HepG2 (cell line): ENCODE results near the gene VAC14. TPM values are rescaled to one million over a fixed set of nuclear protein-coding genes. Genes with fewer than 3 reads are reported as not detected.

Experiments used
- ATAC-seq: fragments of 200-7000 bp; cut with Tn5 transposase; 3 replicates; pipeline ENCODE4 v1.9.1; 2020; ENCODE audit warnings: mild to moderate bottlenecking, moderate library complexity
- BruUV-seq: library from RNA; stranded (reverse); fragments of 400-500 nt; replicated peaks from 2 replicates; lab custom pipeline; 2021; lab: Mats Ljungman, UMichigan
- CTCF ChIA-PET: fragments of 300-600 bp; formaldehyde crosslinking; extraction: SDS; loops from one replicate; lab custom pipeline; 2021; ENCODE audit warnings: low total read pairs, inconsistent platforms, low intra/inter-chr PET ratio; lab: Yijun Ruan, JAX
- POLR2A ChIA-PET: fragments of 350-600 bp; sonication (Branson Sonifier 250); formaldehyde crosslinking; loops from one replicate; lab custom pipeline; 2020; ENCODE audit warnings: antibody characterized with exemption, inconsistent platforms; lab: Yijun Ruan, JAX
- DNase-seq: peaks from one replicate; pipeline ENCODE4 v3.0.0-alpha.2; 2015; ENCODE audit warnings: low spot score
- FAIRE-seq: peaks from 3 replicates; lab custom pipeline; 2011; peaks lifted over from hg19 to GRCh38; lab: Jason Lieb, UNC
- H2AFZ ChIP-seq: one replicate; pipeline ENCODE4 v1.6.1; 2011; ENCODE audit warnings: low read length, inconsistent platforms
- H3K27ac ChIP-seq: fragments of 300-600 bp; 3 replicates; pipeline ENCODE4 v1.8.0; 2011; ENCODE audit warnings: mixed run types, mild to moderate bottlenecking, mixed read lengths, low read length, inconsistent platforms; ENCODE audit not compliant: insufficient read depth; ENCODE audit errors: extremely low read length
- H3K27me3 ChIP-seq, 2 experiments: fragments of 200-600 bp in 1 of 2; 2 replicates in 1 of 2; 3 replicates in 1 of 2; pipeline versions ENCODE4 v1.6.0 to v1.8.0; 2011; ENCODE audit warnings: low read length in 2 of 2, mild to moderate bottlenecking in 2 of 2, moderate library complexity in 2 of 2, inconsistent platforms in 1 of 2; ENCODE audit not compliant: insufficient read depth in 2 of 2, control insufficient read depth in 1 of 2
- H3K36me3 ChIP-seq, 2 experiments: fragments of 200-600 bp in 1 of 2; replicated peaks in 1 of 2; 2 replicates in 1 of 2; 3 replicates in 1 of 2; pipeline versions ENCODE4 v1.5.1 to v1.8.0; 2011; ENCODE audit warnings: low read length in 2 of 2, inconsistent platforms in 1 of 2; ENCODE audit not compliant: insufficient read depth in 2 of 2, control insufficient read depth in 1 of 2
- H3K4me1 ChIP-seq: 2 replicates; pipeline ENCODE4 v1.5.1; 2012; ENCODE audit warnings: low read length, inconsistent platforms; ENCODE audit not compliant: insufficient read depth
- H3K4me2 ChIP-seq: 2 replicates; pipeline ENCODE4 v1.6.0; 2011; ENCODE audit warnings: low read depth, low read length, inconsistent platforms
- H3K4me3 ChIP-seq, 3 experiments: fragments of 200-600 bp in 1 of 3; sonication (generic), shearing (Covaris generic) in 1 of 3; replicated peaks in 1 of 3; 2 replicates each; pipeline ENCODE4 v1.5.1; 2011 to 2016; ENCODE audit warnings: low read length in 3 of 3, inconsistent platforms in 2 of 3, low read depth in 2 of 3, mild to moderate bottlenecking in 2 of 3, control low read depth in 1 of 3, mixed read lengths in 1 of 3; ENCODE audit not compliant: insufficient read depth in 1 of 3
- H3K79me2 ChIP-seq: one replicate; pipeline ENCODE4 v1.6.1; 2011; ENCODE audit warnings: low read length, inconsistent platforms; ENCODE audit not compliant: insufficient read depth
- H3K9ac ChIP-seq: 2 replicates; pipeline ENCODE4 v1.6.0; 2011; ENCODE audit warnings: mild to moderate bottlenecking, low read depth, low read length, inconsistent platforms; ENCODE audit not compliant: insufficient read depth
- H3K9me3 ChIP-seq: 2 replicates; pipeline ENCODE4 v1.5.1; 2012; ENCODE audit warnings: mild to moderate bottlenecking, low read length
- H4K20me1 ChIP-seq: 2 replicates; pipeline ENCODE4 v1.6.0; 2011; ENCODE audit warnings: inconsistent platforms, mild to moderate bottlenecking, low read length, moderate library complexity; ENCODE audit not compliant: insufficient read depth
- GATAD2A ChIP-seq: IDR thresholded peaks from 2 replicates; pipeline ENCODE4 v1.6.1; 2016
- GPN1 ChIP-seq: sonication (generic); formaldehyde crosslinking; IDR thresholded peaks from 2 replicates; pipeline ENCODE4 v1.5.1; 2020; ENCODE audit warnings: missing genetic modification reagents, borderline replicate concordance
- IRX3 ChIP-seq: sonication (generic); formaldehyde crosslinking; IDR thresholded peaks from 2 replicates; pipeline ENCODE4 v1.8.1; 2023; ENCODE audit warnings: mild to moderate bottlenecking, low read depth, missing genetic modification reagents, borderline replicate concordance
- MED8 ChIP-seq: sonication (generic); formaldehyde crosslinking; IDR thresholded peaks from 2 replicates; pipeline ENCODE4 v1.8.1; 2023; ENCODE audit warnings: mild to moderate bottlenecking, missing genetic modification reagents; ENCODE audit not compliant: insufficient replicate concordance
- NRL ChIP-seq: sonication (generic); formaldehyde crosslinking; IDR thresholded peaks from 2 replicates; pipeline ENCODE4 v1.5.0; 2020; ENCODE audit warnings: missing genetic modification reagents, mild to moderate bottlenecking, moderate library complexity, borderline replicate concordance
- ZNF232 ChIP-seq: sonication (generic); formaldehyde crosslinking; IDR thresholded peaks from 2 replicates; pipeline ENCODE4 v1.4.0; 2020; ENCODE audit warnings: missing genetic modification reagents, borderline replicate concordance
- ZNF3 ChIP-seq: IDR thresholded peaks from 2 replicates; pipeline ENCODE4 v1.7.0; 2017; ENCODE audit warnings: inconsistent platforms
- ZNF891 ChIP-seq: sonication (generic); formaldehyde crosslinking; IDR thresholded peaks from 2 replicates; pipeline ENCODE4 v1.5.0; 2020; ENCODE audit warnings: mild to moderate bottlenecking, missing genetic modification reagents
- WGBS: methylation state at CpG from one replicate; pipeline ENCODE4 v1.1.6; 2017; ENCODE audit warnings: low lambda C conversion rate; 5-methylcytosine and 5-hydroxymethylcytosine counted together
- in situ Hi-C: cut with HindIII; loops from 2 replicates; pipeline ENCODE4 v1.10.0; 2017; ENCODE audit warnings: low pct_unique_long_range_greater_than_20kb; ENCODE audit not compliant: extremely low pct_ligation_motif_present
- intact Hi-C: fragments of 100-400 bp; cut with micrococcal nuclease; formaldehyde crosslinking; loops from one replicate; pipeline ENCODE4 v1.10.0; 2022; ENCODE audit not compliant: unreplicated experiment
- polyA plus RNA-seq, 8 experiments: library from polyadenylated mRNA; depleted of rRNA in 3 of 8; stranded (reverse) in 7 of 8; unstranded in 1 of 8; fragments of >200 nt; fragmentation: Illumina TruSeq in 4 of 8; extraction: Trizol in 4 of 8; gene quantifications; 2 replicates each; pipeline versions ENCODE4 v1.2.1 to v1.2.3, GENCODE V29; 2011 to 2016; ENCODE audit warnings: low read depth in 4 of 8, missing spikeins in 1 of 8, mixed read lengths in 1 of 8; ENCODE audit not compliant: insufficient read depth in 1 of 8
- total RNA-seq, 5 experiments: library from RNA; depleted of rRNA; stranded (reverse); fragments of >200 nt; fragmentation: Illumina TruSeq; extraction: Trizol; gene quantifications; 2 replicates each; pipeline ENCODE4 v1.2.3, GENCODE V29; 2016; ENCODE audit warnings: low read depth in 1 of 5
- TF ChIP-seq, protein P1 (sequence below): sonication (generic); formaldehyde crosslinking; IDR thresholded peaks from 2 replicates; pipeline ENCODE4 v1.4.0; 2020; ENCODE audit warnings: missing genetic modification reagents, borderline replicate concordance
- TF ChIP-seq, protein P2 (sequence below): sonication (generic); formaldehyde crosslinking; IDR thresholded peaks from 2 replicates; pipeline ENCODE4 v1.8.0; 2022; ENCODE audit warnings: low read depth, missing genetic modification reagents
- TF ChIP-seq, protein P3 (sequence below): sonication (generic); formaldehyde crosslinking; IDR thresholded peaks from 2 replicates; pipeline ENCODE4 v1.4.0; 2020; ENCODE audit warnings: missing genetic modification reagents

VAC14 gene
- total and polyA plus RNA-seq, 2 of the 13 experiments (the other 11 are each of a cell fraction or from before 2014, with no cell fraction given) = 23.5 to 24.6 TPM

DNA sequence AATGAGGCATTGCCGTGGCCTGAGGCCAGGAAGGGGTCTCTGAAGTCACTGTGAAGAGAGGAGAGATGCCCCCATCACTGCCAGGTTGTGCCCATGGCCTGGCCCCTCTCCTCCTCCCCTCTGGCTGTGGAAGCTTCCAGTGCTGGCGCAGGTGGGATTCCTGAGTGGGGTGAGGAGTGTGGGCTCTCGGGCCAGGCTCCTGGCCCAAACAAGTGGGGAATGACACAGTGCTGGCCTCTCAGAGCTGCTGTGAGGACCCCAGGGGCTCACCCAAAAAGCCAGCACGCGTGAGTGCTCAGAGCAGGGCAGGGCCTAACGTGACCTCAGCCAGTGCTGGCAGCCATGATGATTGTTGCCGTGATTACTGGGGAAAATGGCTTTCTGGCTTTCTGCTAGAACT, 61.6 kb downstream of the VAC14 start:
- DNase-seq = no peak
- WGBS = 99% methylated on average over 5 of the region's 7 CpGs
- Histone ChIP-seq H3K27me3 (no peaks in the 10 kb centered on the region), H4K20me1 (no peaks in the 10 kb centered on the region), H3K4me1 (peaks cover 59% of the 10 kb centered on the region), H3K4me2 (no peak overlapping the region), H3K79me2 (no peaks in the 10 kb centered on the region), H3K4me3 (no peak overlapping the region), H3K36me3 (peaks cover 18 to 34% of the 10 kb centered on the region in 2 experiments), H2AFZ (no peak overlapping the region), H3K27ac (no peak overlapping the region), H3K9me3 (no peaks in the 10 kb centered on the region), H3K9ac (no peak overlapping the region)
- TF ChIP-seq ZNF3 (CRISPR knock-in tag) (no peak), IRX3 (no peak), GPN1 (CRISPR knock-in tag) (no peak), ZNF232 (CRISPR knock-in tag) (no peak), MED8 (no peak), ZNF891 (CRISPR knock-in tag) (peak; percentile 82), NRL (0 out of 2 replicates have a peak, but pooled peaks have one; percentile 49), GATAD2A (CRISPR knock-in tag) (no peak)
- TF ChIP-seq, protein P1, sequence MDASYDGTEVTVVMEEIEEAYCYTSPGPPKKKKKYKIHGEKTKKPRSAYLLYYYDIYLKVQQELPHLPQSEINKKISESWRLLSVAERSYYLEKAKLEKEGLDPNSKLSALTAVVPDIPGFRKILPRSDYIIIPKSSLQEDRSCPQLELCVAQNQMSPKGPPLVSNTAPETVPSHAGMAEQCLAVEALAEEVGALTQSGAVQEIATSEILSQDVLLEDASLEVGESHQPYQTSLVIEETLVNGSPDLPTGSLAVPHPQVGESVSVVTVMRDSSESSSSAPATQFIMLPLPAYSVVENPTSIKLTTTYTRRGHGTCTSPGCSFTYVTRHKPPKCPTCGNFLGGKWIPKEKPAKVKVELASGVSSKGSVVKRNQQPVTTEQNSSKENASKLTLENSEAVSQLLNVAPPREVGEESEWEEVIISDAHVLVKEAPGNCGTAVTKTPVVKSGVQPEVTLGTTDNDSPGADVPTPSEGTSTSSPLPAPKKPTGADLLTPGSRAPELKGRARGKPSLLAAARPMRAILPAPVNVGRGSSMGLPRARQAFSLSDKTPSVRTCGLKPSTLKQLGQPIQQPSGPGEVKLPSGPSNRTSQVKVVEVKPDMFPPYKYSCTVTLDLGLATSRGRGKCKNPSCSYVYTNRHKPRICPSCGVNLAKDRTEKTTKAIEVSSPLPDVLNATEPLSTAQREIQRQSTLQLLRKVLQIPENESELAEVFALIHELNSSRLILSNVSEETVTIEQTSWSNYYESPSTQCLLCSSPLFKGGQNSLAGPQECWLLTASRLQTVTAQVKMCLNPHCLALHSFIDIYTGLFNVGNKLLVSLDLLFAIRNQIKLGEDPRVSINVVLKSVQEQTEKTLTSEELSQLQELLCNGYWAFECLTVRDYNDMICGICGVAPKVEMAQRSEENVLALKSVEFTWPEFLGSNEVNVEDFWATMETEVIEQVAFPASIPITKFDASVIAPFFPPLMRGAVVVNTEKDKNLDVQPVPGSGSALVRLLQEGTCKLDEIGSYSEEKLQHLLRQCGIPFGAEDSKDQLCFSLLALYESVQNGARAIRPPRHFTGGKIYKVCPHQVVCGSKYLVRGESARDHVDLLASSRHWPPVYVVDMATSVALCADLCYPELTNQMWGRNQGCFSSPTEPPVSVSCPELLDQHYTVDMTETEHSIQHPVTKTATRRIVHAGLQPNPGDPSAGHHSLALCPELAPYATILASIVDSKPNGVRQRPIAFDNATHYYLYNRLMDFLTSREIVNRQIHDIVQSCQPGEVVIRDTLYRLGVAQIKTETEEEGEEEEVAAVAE (CRISPR knock-in tag) = no peak
- TF ChIP-seq, protein P2, sequence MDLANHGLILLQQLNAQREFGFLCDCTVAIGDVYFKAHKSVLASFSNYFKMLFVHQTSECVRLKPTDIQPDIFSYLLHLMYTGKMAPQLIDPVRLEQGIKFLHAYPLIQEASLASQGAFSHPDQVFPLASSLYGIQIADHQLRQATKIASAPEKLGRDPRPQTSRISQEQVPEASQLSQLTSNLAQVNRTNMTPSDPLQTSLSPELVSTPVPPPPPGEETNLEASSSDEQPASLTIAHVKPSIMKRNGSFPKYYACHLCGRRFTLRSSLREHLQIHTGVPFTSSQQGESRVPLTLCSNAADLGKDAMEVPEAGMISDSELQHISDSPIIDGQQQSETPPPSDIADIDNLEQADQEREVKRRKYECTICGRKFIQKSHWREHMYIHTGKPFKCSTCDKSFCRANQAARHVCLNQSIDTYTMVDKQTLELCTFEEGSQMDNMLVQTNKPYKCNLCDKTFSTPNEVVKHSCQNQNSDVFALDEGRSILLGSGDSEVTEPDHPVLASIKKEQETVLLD (CRISPR knock-in tag) = no peak
- TF ChIP-seq, protein P3, sequence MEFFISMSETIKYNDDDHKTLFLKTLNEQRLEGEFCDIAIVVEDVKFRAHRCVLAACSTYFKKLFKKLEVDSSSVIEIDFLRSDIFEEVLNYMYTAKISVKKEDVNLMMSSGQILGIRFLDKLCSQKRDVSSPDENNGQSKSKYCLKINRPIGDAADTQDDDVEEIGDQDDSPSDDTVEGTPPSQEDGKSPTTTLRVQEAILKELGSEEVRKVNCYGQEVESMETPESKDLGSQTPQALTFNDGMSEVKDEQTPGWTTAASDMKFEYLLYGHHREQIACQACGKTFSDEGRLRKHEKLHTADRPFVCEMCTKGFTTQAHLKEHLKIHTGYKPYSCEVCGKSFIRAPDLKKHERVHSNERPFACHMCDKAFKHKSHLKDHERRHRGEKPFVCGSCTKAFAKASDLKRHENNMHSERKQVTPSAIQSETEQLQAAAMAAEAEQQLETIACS (CRISPR knock-in tag) = no peak
- ChIA-PET CTCF (interaction anchor here (1.7 to 3.5 kb wide), 3 partner anchors 36 to 83 kb away, joined by 7 to 27 read pairs (median 19); no protein-coding TSS in a partner anchor), POLR2A (interaction anchor here (1.1 to 13.4 kb wide), 7 partner anchors 13 to 83 kb away, joined by 4 to 357 read pairs (median 8); partner anchors contain the start of gene MTSS2)
- BruUV-seq = no TSS peak
- intact Hi-C loops = loop anchor here (2.0 kb wide), 1 partner anchor 31 kb away; no protein-coding TSS in a partner anchor
- no peak for ATAC-seq
- no peak for FAIRE-seq
- in situ Hi-C loops = no loop called here
